ENCODE measurements around the gene HSPA12B.

Gene HSPA12B

DNA sequence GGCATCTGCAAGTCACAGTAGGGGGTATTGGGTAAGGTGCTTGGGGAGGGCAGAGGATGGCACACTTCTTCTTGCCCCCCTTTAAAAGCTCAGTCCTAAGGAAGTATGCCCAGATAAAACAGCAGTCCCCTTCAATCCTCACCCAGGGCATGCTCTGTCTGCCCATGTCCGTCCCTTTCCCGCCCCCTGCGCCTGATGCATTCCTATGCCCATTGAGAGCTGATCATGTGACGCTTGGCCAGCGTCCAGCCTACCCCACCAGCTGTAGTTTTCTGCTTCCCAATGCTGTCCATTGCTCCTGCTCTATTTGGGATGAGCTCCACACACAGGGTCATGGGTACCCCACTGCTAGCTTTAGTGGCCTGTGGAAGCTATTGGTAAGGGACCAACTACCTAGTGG is 28.4 kb upstream of the HSPA12B start:
- DNase-seq (ENCODE audit: low read depth): no peak
- H3K4me3 ChIP-seq (ENCODE audit: low read depth, low read length): no peak overlapping the region
- TF ChIP-seq, protein P1, sequence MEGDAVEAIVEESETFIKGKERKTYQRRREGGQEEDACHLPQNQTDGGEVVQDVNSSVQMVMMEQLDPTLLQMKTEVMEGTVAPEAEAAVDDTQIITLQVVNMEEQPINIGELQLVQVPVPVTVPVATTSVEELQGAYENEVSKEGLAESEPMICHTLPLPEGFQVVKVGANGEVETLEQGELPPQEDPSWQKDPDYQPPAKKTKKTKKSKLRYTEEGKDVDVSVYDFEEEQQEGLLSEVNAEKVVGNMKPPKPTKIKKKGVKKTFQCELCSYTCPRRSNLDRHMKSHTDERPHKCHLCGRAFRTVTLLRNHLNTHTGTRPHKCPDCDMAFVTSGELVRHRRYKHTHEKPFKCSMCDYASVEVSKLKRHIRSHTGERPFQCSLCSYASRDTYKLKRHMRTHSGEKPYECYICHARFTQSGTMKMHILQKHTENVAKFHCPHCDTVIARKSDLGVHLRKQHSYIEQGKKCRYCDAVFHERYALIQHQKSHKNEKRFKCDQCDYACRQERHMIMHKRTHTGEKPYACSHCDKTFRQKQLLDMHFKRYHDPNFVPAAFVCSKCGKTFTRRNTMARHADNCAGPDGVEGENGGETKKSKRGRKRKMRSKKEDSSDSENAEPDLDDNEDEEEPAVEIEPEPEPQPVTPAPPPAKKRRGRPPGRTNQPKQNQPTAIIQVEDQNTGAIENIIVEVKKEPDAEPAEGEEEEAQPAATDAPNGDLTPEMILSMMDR (IDR thresholded peaks at IDR 0.05; ENCODE audit: control insufficient read depth, extremely low read depth, insufficient read depth): no peak

DNA sequence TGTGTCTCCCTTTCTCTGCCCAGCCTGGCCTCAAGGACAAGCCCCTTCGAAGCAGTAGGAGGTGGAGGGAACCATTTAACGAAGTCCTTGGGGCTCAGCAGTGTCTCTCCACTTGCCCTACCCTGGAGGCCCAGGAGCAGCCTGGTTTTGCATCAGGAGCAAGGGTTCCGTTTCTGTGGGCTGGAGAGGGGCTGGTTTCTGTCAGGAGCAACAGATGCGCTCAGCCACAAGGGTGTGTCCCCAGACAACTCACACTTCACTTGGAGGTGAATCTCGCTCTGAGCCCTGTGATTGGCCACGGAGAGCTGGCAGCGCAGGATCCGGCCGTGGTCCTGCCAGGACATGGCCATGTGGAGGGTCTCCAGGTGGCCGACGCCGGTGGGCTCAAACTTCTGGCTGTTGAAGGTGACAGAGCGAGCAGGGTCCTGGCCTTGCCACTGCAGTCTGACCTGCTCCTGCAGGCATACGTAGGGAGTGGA is 27.0 kb upstream of the HSPA12B start:
- DNase-seq (ENCODE audit: low read depth): no peak
- TF ChIP-seq, protein P1 (IDR thresholded peaks at IDR 0.05; ENCODE audit: control insufficient read depth, extremely low read depth, insufficient read depth): no peak
- no peak overlapping the region for H3K4me3 ChIP-seq (ENCODE audit: low read depth, low read length)

DNA sequence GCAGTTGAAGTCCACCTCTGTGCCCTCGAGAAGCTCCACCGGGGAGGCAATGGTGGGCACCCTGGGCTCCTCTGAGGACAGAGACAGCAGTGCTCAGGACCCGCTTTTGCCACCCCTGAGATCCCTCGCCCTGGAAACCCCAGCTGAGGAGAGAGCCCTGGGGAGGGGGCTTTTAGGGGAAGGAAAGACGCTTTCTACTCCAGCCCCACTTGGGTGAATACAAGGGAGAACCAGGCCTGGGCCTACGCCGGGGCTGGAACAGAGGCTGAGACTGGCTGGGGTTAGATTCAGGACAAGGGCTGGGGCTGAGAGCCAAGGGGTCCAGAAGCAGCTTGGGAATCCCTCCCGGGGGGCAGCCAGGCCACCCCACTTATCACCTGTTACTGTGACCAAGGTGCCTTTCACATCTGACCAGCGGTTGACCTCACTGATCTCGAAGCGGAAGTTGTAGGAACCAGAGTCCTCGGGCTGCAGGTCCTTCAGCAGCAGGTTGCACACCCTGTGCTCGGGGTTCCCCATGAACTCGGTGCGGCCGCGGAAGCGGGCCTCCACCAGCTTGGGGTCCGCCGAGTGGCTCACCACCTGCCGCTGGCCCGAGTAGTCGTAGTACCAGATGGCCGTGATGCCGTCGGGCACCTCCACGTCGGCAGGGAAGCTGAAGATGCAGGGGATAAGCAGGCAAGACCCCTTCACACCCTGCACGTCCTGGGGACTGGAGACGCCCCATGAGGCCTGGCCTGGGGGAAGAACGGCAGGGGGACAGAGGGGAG is 26.3 kb upstream of the HSPA12B start:
- TF ChIP-seq, protein P1 (IDR thresholded peaks at IDR 0.05; ENCODE audit: control insufficient read depth, extremely low read depth, insufficient read depth): no peak
- no peak for DNase-seq (ENCODE audit: low read depth)
- H3K4me3 ChIP-seq (ENCODE audit: low read depth, low read length): no peak overlapping the region

DNA sequence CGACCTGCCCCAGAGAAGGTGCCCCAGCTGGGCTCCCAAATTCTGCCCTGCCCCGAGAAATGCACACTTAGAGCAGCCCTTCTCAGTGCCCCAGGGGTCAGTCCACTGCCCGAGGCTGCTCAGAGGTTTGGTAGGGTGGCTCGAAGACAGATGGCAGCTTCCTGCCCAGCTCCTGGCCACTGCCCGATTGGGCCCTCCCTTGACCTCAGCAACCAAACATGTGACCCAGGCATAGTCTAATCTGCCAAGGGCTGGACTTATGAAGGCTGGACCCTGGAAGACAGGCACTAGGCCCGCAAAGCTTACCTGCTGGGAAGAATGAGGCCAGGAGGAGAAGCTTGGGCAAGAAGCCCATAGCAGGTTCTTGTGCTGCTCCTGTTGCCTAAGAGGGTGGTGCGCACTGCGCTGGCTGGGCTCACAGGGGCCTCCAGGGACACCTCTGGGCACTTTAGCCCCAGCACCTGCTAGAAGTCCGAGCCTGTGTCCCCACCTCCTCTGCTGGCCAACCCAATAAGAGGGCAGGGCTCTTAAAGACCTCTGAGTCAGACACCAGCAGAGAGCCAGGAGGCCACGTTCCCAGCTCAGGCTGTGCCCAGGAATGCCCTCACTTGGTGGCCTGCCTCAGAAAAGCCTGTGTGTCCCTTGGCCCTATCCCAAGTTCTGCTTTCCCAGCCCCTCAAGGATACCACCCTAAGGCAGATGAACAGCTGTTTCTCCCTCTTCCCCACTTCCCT is 25.5 kb upstream of the HSPA12B start:
- TF ChIP-seq, protein P1 (IDR thresholded peaks at IDR 0.05; ENCODE audit: control insufficient read depth, extremely low read depth, insufficient read depth): no peak
- no peak overlapping the region for H3K4me3 ChIP-seq (ENCODE audit: low read depth, low read length)
- no peak for DNase-seq (ENCODE audit: low read depth)

DNA sequence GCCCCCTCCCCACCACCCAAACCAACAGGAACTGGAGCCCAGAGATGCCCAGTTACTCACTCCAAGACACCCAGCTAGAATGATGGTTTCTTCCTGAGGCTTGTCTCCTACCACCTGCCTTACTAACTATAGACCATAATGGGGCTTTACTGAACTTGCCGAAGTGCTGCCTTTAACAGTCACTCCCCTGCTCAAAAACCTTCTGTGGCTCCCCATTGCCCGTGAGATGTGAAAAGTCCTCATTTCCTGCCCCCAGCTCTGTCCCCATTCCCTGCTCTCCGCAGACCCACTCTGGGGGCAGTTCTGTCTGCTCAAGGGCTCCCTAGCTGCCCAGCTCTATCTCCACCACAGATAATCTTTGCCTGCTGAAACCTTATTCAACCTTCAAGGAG is 25.0 kb upstream of the HSPA12B start:
- TF ChIP-seq, protein P1 (IDR thresholded peaks at IDR 0.05; ENCODE audit: control insufficient read depth, extremely low read depth, insufficient read depth): no peak
- DNase-seq (ENCODE audit: low read depth): no peak
- H3K4me3 ChIP-seq (ENCODE audit: low read depth, low read length): no peak overlapping the region

DNA sequence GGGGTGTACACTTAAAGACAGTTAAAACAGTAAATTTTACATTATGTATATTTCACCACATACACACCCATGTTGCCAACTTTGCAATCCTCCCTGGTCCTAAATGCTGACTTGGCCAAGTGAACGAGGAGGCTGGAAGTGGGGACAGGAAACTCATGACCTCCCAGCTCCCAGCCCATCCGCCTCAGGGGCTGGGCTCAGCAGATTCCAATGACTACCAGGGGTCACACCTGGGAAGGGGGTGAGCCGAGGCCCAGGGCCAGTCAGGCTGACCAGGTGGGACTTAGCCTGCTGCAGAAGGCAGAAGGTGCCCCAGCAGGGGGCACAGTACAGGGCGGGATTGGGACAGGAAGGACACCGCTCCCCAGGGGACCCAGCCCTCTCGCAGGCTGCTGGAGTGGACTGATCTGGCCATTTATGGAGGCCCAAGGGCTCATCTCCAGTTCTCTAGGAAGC is 22.4 kb upstream of the HSPA12B start:
- H3K4me3 ChIP-seq (ENCODE audit: low read depth, low read length): no peak overlapping the region
- DNase-seq (ENCODE audit: low read depth): no peak
- TF ChIP-seq, protein P1 (IDR thresholded peaks at IDR 0.05; ENCODE audit: control insufficient read depth, extremely low read depth, insufficient read depth): no peak
